K562 (cell line): ENCODE results near the gene SOWAHD. TPM values are rescaled to one million over a fixed set of nuclear protein-coding genes. Genes with fewer than 3 reads are reported as not detected.

Source experiments
- ATAC-seq: fragments of 200-7000 bp; cut with Tn5 transposase; 3 replicates; pipeline ENCODE4 v1.9.1; 2020; ENCODE audit warnings: moderate library complexity
- BruUV-seq: library from RNA; stranded (reverse); fragments of 400-500 nt; replicated peaks from 2 replicates; lab custom pipeline; 2021; lab: Mats Ljungman, UMichigan
- CTCF ChIA-PET: fragments of 300-600 bp; formaldehyde crosslinking; extraction: SDS; loops from one replicate; lab custom pipeline; 2021; ENCODE audit warnings: low intra/inter-chr PET ratio; lab: Yijun Ruan, JAX
- POLR2A ChIA-PET: fragments of 300-600, 350-650 bp; sonication (Branson Sonifier 250); formaldehyde crosslinking; extraction: SDS; loops from one replicate; lab custom pipeline; 2021; ENCODE audit warnings: antibody characterized with exemption, inconsistent platforms; lab: Yijun Ruan, JAX
- DNase-seq, 4 experiments: peaks; one replicate each; pipeline versions ENCODE4 v3.0.0 to v3.0.0-alpha.2; 2011 to 2018; ENCODE audit warnings: low spot score in 3 of 4, mixed read lengths in 3 of 4; ENCODE audit errors: extremely low read depth in 1 of 4
- FAIRE-seq: peaks from 2 replicates; lab custom pipeline; 2011; peaks lifted over from hg19 to GRCh38; lab: Jason Lieb, UNC
- H2AFZ ChIP-seq: 2 replicates; pipeline ENCODE4 v1.6.0; 2011; ENCODE audit warnings: low read depth, low read length, control low read depth, inconsistent platforms
- H3K27ac ChIP-seq: fragments of 200-600 bp; 3 replicates; pipeline ENCODE4 v1.8.0; 2011; ENCODE audit warnings: low read depth, mild to moderate bottlenecking, control low read depth, inconsistent platforms, low read length, moderate library complexity, mixed read lengths; ENCODE audit errors: extremely low read depth
- H3K27me3 ChIP-seq, 2 experiments: fragments of 300-600 bp in 1 of 2; 2 replicates in 1 of 2; 3 replicates in 1 of 2; pipeline versions ENCODE4 v1.6.0 to v1.8.0; 2011; ENCODE audit warnings: inconsistent platforms in 2 of 2, low read length in 2 of 2, mild to moderate bottlenecking in 1 of 2, mixed read lengths in 1 of 2, moderate library complexity in 1 of 2; ENCODE audit not compliant: control insufficient read depth in 2 of 2, insufficient read depth in 2 of 2
- H3K36me3 ChIP-seq: fragments of 300-600 bp; 3 replicates; pipeline ENCODE4 v1.8.0; 2011; ENCODE audit warnings: mild to moderate bottlenecking, low read length, inconsistent platforms; ENCODE audit not compliant: control insufficient read depth, insufficient read depth
- H3K4me1 ChIP-seq, 2 experiments: fragments of 200-600 bp in 1 of 2; replicated peaks in 1 of 2; 2 replicates in 1 of 2; 3 replicates in 1 of 2; pipeline versions ENCODE4 v1.5.1 to v1.8.0; 2011; ENCODE audit warnings: inconsistent platforms in 2 of 2, low read length in 2 of 2, mild to moderate bottlenecking in 1 of 2, mixed read lengths in 1 of 2, moderate library complexity in 1 of 2; ENCODE audit not compliant: control insufficient read depth in 2 of 2, insufficient read depth in 2 of 2
- H3K4me2 ChIP-seq: 2 replicates; pipeline ENCODE4 v1.6.1; 2011; ENCODE audit warnings: low read length, control low read depth, inconsistent platforms, mixed read lengths; ENCODE audit not compliant: insufficient read depth
- H3K4me3 ChIP-seq: fragments of 200-600 bp; sonication (generic), shearing (Covaris generic); 2 replicates; pipeline ENCODE4 v1.5.1; 2016; ENCODE audit warnings: control low read depth, inconsistent platforms
- H3K79me2 ChIP-seq: fragments of 200-600 bp; 3 replicates; pipeline ENCODE4 v1.8.0; 2011; ENCODE audit warnings: low read length, inconsistent platforms; ENCODE audit not compliant: control insufficient read depth, insufficient read depth
- H3K9ac ChIP-seq, 2 experiments: 2 replicates each; pipeline versions ENCODE4 v1.6.0 to v1.6.1; 2011; ENCODE audit warnings: low read depth in 2 of 2, low read length in 2 of 2, control low read depth in 1 of 2, inconsistent platforms in 1 of 2, mild to moderate bottlenecking in 1 of 2, mixed read lengths in 1 of 2; ENCODE audit not compliant: insufficient read depth in 1 of 2
- H3K9me1 ChIP-seq: one replicate; pipeline ENCODE4 v1.6.0; 2011; ENCODE audit warnings: inconsistent platforms, mild to moderate bottlenecking, low read length, moderate library complexity; ENCODE audit not compliant: control insufficient read depth, insufficient read depth
- H3K9me3 ChIP-seq: replicated peaks from 2 replicates; pipeline ENCODE4 v1.5.1; 2011; ENCODE audit warnings: low read depth, low read length, inconsistent platforms; ENCODE audit not compliant: control insufficient read depth, insufficient read depth
- H4K20me1 ChIP-seq: replicated peaks from 2 replicates; pipeline ENCODE4 v1.6.1; 2011; ENCODE audit warnings: low read length, inconsistent platforms, mixed read lengths; ENCODE audit not compliant: control insufficient read depth, insufficient read depth
- CCAR2 ChIP-seq: fragments of 200-400 bp; formaldehyde crosslinking; IDR thresholded peaks from 2 replicates; pipeline ENCODE4 v1.6.1; 2017; ENCODE audit warnings: mild to moderate bottlenecking, low read depth, low read length
- IFI16 ChIP-seq: fragments of 250-450 bp; sonication (Bioruptor Pico); IDR thresholded peaks from 2 replicates; pipeline ENCODE4 v2.1.2; 2022; ENCODE audit warnings: mild to moderate bottlenecking, inconsistent platforms
- MEIS2 ChIP-seq: fragments of 450-650 bp; IDR thresholded peaks from 2 replicates; pipeline ENCODE4 v1.6.1; 2014; ENCODE audit warnings: mild to moderate bottlenecking; ENCODE audit not compliant: partially characterized antibody
- MLLT1 ChIP-seq, 2 experiments: fragments of 450-650 bp; IDR thresholded peaks; 2 replicates each; pipeline ENCODE4 v1.6.1; 2016
- POLR2B ChIP-seq: fragments of 450-650 bp; IDR thresholded peaks from 2 replicates; pipeline ENCODE4 v1.6.1; 2018; ENCODE audit warnings: low read depth; ENCODE audit not compliant: partially characterized antibody
- PREB ChIP-seq: sonication (generic); formaldehyde crosslinking; IDR thresholded peaks from 2 replicates; pipeline ENCODE4 v1.8.1; 2023; ENCODE audit warnings: mild to moderate bottlenecking, missing genetic modification reagents
- RBFOX2 ChIP-seq: fragments of 200-400 bp; formaldehyde crosslinking; IDR thresholded peaks from 2 replicates; pipeline ENCODE4 v1.6.1; 2017; ENCODE audit warnings: low read depth, mild to moderate bottlenecking, low read length, moderate library complexity
- RBM39 ChIP-seq: fragments of 200-400 bp; formaldehyde crosslinking; optimal IDR thresholded peaks from 2 replicates; pipeline ENCODE3; 2018; ENCODE audit warnings: low read depth, low read length
- SMC3 ChIP-seq: conservative IDR thresholded peaks from 2 replicates; pipeline ENCODE4 v1.6.1; 2011; ENCODE audit warnings: low read depth, low read length, improper control_type of control experiment; ENCODE audit not compliant: insufficient read depth
- ZBTB9 ChIP-seq: fragments of 450-650 bp; formaldehyde crosslinking; IDR thresholded peaks from 2 replicates; pipeline ENCODE4 v1.4.0; 2020; ENCODE audit warnings: mild to moderate bottlenecking, moderate library complexity
- WGBS: fragments of 100-300 bp; shearing (Covaris generic); methylation state at CpG from one replicate; pipeline ENCODE4 v1.1.6; 2016; ENCODE audit warnings: low coverage, mixed read lengths; ENCODE audit not compliant: insufficient coverage; ENCODE audit errors: missing lambda C conversion rate; 5-methylcytosine and 5-hydroxymethylcytosine counted together
- in situ Hi-C: fragments of 300-500 bp; cut with MboI; formaldehyde crosslinking; loops from 4 replicates; pipeline ENCODE4 v1.15.0; 2018; ENCODE audit warnings: inconsistent platforms, mixed read lengths
- intact Hi-C: fragments of 100-400 bp; cut with micrococcal nuclease; formaldehyde crosslinking; loops from 2 replicates; pipeline ENCODE4 v1.14.2; 2022
- polyA plus RNA-seq, 8 experiments: library from polyadenylated mRNA; depleted of rRNA in 4 of 8; stranded (reverse) in 5 of 8; unstranded in 3 of 8; fragments of >200 nt; fragmentation: Nextera tagmentation in 2 of 8; fragmentation: Illumina TruSeq in 1 of 8; extraction: Ambion mirVana in 2 of 8; extraction: Trizol in 1 of 8; gene quantifications; 2 replicates each; pipeline versions ENCODE4 v1.2.1 to v1.2.3, GENCODE V29; 2011 to 2014; ENCODE audit warnings: inconsistent platforms in 1 of 8, missing spikeins in 1 of 8
- total RNA-seq, 7 experiments: library from RNA; depleted of rRNA in 6 of 7; stranded (reverse); fragments of >200 nt in 6 of 7; fragmentation: Illumina TruSeq in 2 of 7; extraction: Trizol in 2 of 7; gene quantifications; 2 replicates each; pipeline versions ENCODE4 v1.2.1 to v1.2.3, GENCODE V29; 2011 to 2021; ENCODE audit warnings: low replicate concordance in 1 of 7

The SOWAHD gene
- total and polyA plus RNA-seq, 9 of the 15 experiments (the other 6 are each of a cell fraction or from before 2014, with no cell fraction given) = 0.13 to 0.29 TPM; not detected in 7

- no peak for TF ChIP-seq MEIS2
- TF ChIP-seq POLR2B = peak; percentile 59
- 0 out of 2 replicates have a peak, but pooled peaks have one; percentile 7 for TF ChIP-seq SMC3
Measured at GRCh38 chrX:119784747-119785446, 26.5 kb downstream of the SOWAHD start (continued).

GRCh38 chrX:119790977-119791436 lies 32.6 kb downstream of the SOWAHD start:
- TSS peak; percentile 52 for BruUV-seq
- no peaks in the 10 kb centered on the region for H3K9me3 ChIP-seq
- peak in 3 of 4 experiments; percentile 31 to 67 (median 50) for DNase-seq
- WGBS = under 1% methylated on average over 18 of the region's 31 CpGs
- H3K36me3 ChIP-seq = peaks cover 43% of the 10 kb centered on the region
- H3K4me2 ChIP-seq = peak overlapping the region; percentile 92
- peaks cover 33% of the 10 kb centered on the region for H4K20me1 ChIP-seq
- in situ Hi-C loops = no loop called here
- H2AFZ ChIP-seq = peak overlapping the region; percentile 96
- intact Hi-C loops = loop anchor here (2.0 kb wide), 1 partner anchor 90 kb away; no protein-coding TSS in a partner anchor
- peaks cover 66% of the 10 kb centered on the region for H3K79me2 ChIP-seq
- CTCF ChIA-PET = interaction anchor here (0.5 to 2.3 kb wide), 3 partner anchors 31 to 180 kb away, joined by 3 to 10 read pairs (median 6); no protein-coding TSS in a partner anchor
- POLR2A ChIA-PET = interaction anchor here (0.6 to 2.1 kb wide), 41 partner anchors 9 to 466 kb away, joined by 3 to 29 read pairs (median 5); partner anchors contain the start of genes AKAP14, NDUFA1, NKAP and RNF113A
- peak overlapping the region; percentile 98 to 100 for H3K9ac ChIP-seq
- no peaks in the 10 kb centered on the region for H3K9me1 ChIP-seq
- peak overlapping the region; percentile 97 for H3K4me3 ChIP-seq
- ATAC-seq = peak; percentile 62
- peaks cover 6 to 7% of the 10 kb centered on the region in 2 experiments; a peak in 3 of 5 replicates for H3K4me1 ChIP-seq
- FAIRE-seq = peak; percentile 37
- no peaks in the 10 kb centered on the region for H3K27me3 ChIP-seq
- H3K27ac ChIP-seq = peak overlapping the region; percentile 97
- TF ChIP-seq RBFOX2 (no peak), ZBTB9 (CRISPR knock-in tag) (peak; percentile 97), CCAR2 (no peak), SMC3 (0 out of 2 replicates have a peak, but pooled peaks have one; percentile 2), RBM39 (peak; percentile 11), IFI16 (CRISPR knock-in tag) (no peak), MLLT1 (IDR thresholded peaks at IDR 0.05) (peak in 1 of 2 experiments; percentile 13; a peak in 1 of 4 replicates), PREB (CRISPR knock-in tag) (no peak)
